Erythroblast (primary cell): Measurements from ENCODE around the gene ITGA7.

ENCODE experiments used
- GATA1 ChIP-seq: IDR thresholded peaks from 2 replicates; pipeline ENCODE4 v1.6.1; 2011; ENCODE audit warnings: low read depth, mild to moderate bottlenecking, control low read depth, low read length, moderate library complexity
- POLR2A ChIP-seq: IDR thresholded peaks from 2 replicates; pipeline ENCODE4 v1.6.1; 2011; ENCODE audit warnings: mild to moderate bottlenecking, low read length

DNA sequence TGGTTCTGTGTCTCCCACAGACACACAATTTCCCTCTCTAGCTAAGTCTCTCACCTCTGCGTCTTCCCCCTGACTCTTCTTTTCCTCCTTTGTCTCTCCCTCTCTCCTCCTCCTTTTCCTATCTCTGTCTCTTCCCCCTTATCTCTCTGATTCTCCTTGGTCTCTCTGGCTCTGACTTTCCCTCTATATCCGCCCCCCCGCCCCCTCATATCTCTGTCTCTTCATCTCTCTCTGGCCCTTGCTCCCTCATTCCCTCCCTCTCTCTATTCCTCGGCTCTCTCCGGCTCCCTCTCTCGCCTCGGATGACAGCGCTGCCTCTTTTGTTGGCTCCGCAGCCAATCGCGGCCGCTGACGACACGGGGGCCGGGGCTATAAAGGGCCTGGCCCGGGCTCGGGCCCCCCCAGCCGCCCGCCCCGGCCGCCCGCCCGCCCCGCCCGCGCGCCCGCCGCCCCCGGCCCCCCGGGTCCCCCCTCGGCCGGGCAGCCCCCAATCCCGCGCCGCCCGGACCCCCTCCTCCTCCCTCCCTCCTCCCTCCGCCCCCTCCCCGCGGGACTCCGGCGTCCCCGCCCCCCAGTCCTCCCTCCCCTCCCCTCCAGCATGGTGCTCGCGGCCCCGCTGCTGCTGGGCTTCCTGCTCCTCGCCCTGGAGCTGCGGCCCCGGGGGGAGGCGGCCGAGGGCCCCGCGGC, 35.2 kb upstream of the ITGA7 start, which contains the start of gene GDF11:
- TF ChIP-seq POLR2A = no peak
- no peak for TF ChIP-seq GATA1
